ENCODE data around the gene KIT.

Gene KIT

GRCh38 chr4:54654753-54655152 is 3.0 kb upstream of the KIT start:
- no peak for DNase-seq (ENCODE audit: extremely low read depth, low read depth)
- TF ChIP-seq CTCF (IDR thresholded peaks at IDR 0.05; ENCODE audit: low read depth, low read length), result no peak

GRCh38 chr4:54657185-54657550 is 589 bp upstream of the KIT start:
- no peak for TF ChIP-seq CTCF (IDR thresholded peaks at IDR 0.05; ENCODE audit: low read depth, low read length)
- no peak for DNase-seq (ENCODE audit: extremely low read depth, low read depth)

- TF ChIP-seq CTCF (IDR thresholded peaks at IDR 0.05; ENCODE audit: low read depth, low read length), result peak; percentile 22
- DNase-seq (ENCODE audit: extremely low read depth, low read depth), result no peak
These were observed 716 bp downstream of the KIT start for GRCh38 chr4:54658252-54659093.

- no peak for DNase-seq (ENCODE audit: extremely low read depth, low read depth)
These were observed 1.6 kb downstream of the KIT start for GRCh38 chr4:54659313-54659712.

GRCh38 chr4:54659749-54660535 is 2.2 kb downstream of the KIT start:
- no peak for DNase-seq (ENCODE audit: extremely low read depth, low read depth)
- no peak for TF ChIP-seq CTCF (IDR thresholded peaks at IDR 0.05; ENCODE audit: low read depth, low read length)

More at GRCh38 chr4:54659313-54659712, 1.6 kb downstream of the KIT start:
- TF ChIP-seq CTCF (IDR thresholded peaks at IDR 0.05; ENCODE audit: low read depth, low read length), result no peak

- TF ChIP-seq CTCF (IDR thresholded peaks at IDR 0.05; ENCODE audit: low read depth, low read length), result no peak
- no peak for DNase-seq (ENCODE audit: extremely low read depth, low read depth)
These were observed 2.8 kb downstream of the KIT start for GRCh38 chr4:54660591-54660990.

GRCh38 chr4:54661169-54661568 is 3.4 kb downstream of the KIT start:
- no peak for TF ChIP-seq CTCF (IDR thresholded peaks at IDR 0.05; ENCODE audit: low read depth, low read length)
- no peak for DNase-seq (ENCODE audit: extremely low read depth, low read depth)
